ENCODE measurements around the gene PLCH1.

The PLCH1 gene

DNA sequence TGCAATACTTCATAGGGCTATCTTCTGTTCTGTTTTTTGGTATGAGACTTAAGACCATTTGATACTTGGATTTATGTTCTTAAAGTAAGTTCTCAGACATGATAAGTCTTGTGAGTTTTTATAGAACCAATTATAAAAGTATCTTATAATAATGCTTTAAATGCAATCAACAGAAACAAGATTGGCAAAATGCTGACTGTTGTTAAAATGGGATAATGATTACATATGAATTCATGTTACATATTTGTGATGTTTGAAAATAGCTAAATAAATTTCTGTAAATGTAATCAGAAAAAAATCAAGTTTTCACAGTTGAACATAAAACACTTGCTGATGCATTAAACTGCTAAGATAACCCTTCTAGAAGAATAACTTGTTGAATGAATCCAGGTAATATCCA, 148.3 kb downstream of the PLCH1 start:
- TF ChIP-seq, protein P1, sequence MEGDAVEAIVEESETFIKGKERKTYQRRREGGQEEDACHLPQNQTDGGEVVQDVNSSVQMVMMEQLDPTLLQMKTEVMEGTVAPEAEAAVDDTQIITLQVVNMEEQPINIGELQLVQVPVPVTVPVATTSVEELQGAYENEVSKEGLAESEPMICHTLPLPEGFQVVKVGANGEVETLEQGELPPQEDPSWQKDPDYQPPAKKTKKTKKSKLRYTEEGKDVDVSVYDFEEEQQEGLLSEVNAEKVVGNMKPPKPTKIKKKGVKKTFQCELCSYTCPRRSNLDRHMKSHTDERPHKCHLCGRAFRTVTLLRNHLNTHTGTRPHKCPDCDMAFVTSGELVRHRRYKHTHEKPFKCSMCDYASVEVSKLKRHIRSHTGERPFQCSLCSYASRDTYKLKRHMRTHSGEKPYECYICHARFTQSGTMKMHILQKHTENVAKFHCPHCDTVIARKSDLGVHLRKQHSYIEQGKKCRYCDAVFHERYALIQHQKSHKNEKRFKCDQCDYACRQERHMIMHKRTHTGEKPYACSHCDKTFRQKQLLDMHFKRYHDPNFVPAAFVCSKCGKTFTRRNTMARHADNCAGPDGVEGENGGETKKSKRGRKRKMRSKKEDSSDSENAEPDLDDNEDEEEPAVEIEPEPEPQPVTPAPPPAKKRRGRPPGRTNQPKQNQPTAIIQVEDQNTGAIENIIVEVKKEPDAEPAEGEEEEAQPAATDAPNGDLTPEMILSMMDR (IDR thresholded peaks at IDR 0.05; ENCODE audit: extremely low read depth, insufficient read depth, missing control alignments) = no peak
- in situ Hi-C loops (cut with MboI; ENCODE audit: low pct_unique_long_range_greater_than_20kb, low sequenced_read_pairs, unreplicated experiment) = no loop called here
- no peak for DNase-seq (ENCODE audit: low spot score)

DNA sequence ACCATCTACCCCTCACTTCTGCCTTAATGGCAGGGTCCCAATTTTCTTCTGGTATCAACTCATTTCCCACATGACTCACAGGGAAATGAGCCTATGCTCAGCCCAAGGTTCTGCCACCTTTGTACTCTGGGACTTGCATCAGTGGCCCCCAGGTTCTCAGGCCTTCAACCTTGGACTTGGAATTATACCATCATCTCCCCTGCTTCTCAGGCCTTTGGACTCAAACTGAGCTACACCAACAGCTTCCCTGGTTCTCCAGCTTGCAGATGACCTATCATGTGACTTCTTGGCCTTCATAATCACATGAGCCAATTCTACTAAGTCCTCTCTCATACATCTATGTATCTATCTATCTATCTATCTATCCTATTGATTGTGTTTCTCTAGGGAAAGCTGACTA, 149.5 kb downstream of the PLCH1 start:
- DNase-seq (ENCODE audit: low spot score) = no peak
- in situ Hi-C loops (cut with MboI; ENCODE audit: low pct_unique_long_range_greater_than_20kb, low sequenced_read_pairs, unreplicated experiment) = no loop called here
- TF ChIP-seq, protein P1 (IDR thresholded peaks at IDR 0.05; ENCODE audit: extremely low read depth, insufficient read depth, missing control alignments) = no peak

DNA sequence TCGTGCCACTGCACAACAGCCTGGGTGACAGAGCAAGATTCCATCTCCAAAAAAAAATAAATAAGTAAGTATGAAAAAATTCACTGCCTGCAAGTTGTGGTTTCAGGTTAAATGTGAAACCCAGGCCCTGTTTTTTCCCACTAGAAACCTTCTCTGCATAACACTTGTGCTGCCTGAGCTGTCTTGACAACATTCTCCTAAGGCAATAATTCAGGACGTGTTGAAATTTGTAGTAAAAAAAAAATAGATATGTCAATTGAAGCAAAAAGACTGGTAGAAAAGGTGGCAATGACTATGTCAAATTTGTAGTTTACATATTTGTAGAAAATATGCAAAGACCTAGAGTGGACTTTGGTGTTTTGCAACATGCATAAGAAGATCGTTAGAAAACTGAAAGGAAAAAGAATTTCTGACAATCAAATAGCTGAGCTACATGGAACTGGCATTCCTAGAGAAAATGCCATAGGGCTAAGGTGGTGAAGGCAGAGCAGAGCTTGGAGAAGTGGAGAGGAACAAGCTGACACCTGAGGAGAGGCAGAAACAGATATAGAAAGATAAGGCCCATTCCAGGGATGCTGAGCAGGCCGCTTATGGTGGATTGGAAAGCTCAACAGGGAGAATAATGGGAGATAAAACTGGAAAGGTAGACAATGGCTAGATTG, 150.2 kb downstream of the PLCH1 start:
- DNase-seq (ENCODE audit: low spot score) = no peak
- TF ChIP-seq, protein P1 (IDR thresholded peaks at IDR 0.05; ENCODE audit: extremely low read depth, insufficient read depth, missing control alignments) = no peak
- in situ Hi-C loops (cut with MboI; ENCODE audit: low pct_unique_long_range_greater_than_20kb, low sequenced_read_pairs, unreplicated experiment) = no loop called here

DNA sequence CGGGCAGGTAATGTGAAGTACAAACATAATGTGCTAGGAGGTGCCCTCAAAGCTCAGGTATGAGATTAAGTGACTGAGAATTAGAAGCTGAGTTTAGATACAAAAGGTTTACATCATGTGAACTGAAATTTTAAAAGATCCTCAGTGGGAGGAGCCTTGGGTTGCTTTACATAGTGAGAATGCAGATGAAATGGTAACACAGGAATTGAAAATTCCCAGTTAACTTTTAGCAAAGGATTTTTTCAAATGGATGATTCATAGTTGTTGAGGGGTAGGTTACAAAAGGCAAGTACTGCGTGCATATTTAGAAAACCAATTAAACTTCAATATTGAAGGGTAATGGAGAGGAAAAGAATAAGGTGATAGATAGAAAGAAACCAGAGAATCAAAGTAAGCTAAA, 157.3 kb downstream of the PLCH1 start:
- in situ Hi-C loops (cut with MboI; ENCODE audit: low pct_unique_long_range_greater_than_20kb, low sequenced_read_pairs, unreplicated experiment) = no loop called here
- TF ChIP-seq, protein P1 (IDR thresholded peaks at IDR 0.05; ENCODE audit: extremely low read depth, insufficient read depth, missing control alignments) = no peak
- no peak for DNase-seq (ENCODE audit: low spot score)

DNA sequence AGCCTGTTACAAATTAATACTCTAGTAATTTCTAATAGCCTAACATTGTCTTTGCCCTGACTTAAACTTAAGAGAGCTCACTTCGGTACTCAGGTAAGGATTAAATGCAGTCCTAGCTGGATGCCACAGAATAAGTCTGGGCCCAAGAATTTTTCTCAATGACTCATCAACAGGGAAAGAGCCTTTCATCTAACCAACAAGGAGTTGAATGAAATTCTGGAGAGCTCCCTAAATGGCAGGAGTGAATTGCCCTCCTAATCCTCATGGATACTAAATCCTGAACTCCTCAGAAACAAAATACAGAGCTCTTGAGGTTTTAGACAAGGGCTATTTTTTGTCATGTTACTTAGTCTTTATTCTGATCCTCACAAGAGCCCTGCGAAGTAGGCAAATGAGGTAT, 159.5 kb downstream of the PLCH1 start:
- DNase-seq (ENCODE audit: low spot score) = no peak
- in situ Hi-C loops (cut with MboI; ENCODE audit: low pct_unique_long_range_greater_than_20kb, low sequenced_read_pairs, unreplicated experiment) = no loop called here
- TF ChIP-seq, protein P1 (IDR thresholded peaks at IDR 0.05; ENCODE audit: extremely low read depth, insufficient read depth, missing control alignments) = no peak

DNA sequence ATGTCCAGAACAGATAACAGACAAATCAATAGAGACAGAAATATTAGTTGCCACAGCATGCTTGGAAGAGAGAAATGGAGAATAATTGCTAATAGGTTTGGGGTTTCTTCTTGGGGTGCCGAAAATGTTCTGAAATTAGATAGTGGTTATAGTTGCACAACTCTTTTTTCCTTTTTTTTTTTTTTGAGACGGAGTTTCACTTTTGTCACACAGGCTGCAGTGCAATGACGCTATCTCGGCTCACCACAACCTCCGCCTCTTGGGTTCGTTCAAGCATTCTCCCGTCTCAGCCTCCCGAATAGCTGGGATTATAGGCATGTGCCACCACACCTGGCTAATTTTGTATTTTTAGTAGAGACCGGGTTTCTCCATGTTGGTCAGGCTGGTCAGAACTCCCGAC, 163.3 kb downstream of the PLCH1 start:
- TF ChIP-seq, protein P1 (IDR thresholded peaks at IDR 0.05; ENCODE audit: extremely low read depth, insufficient read depth, missing control alignments) = no peak
- in situ Hi-C loops (cut with MboI; ENCODE audit: low pct_unique_long_range_greater_than_20kb, low sequenced_read_pairs, unreplicated experiment) = no loop called here
- DNase-seq (ENCODE audit: low spot score) = no peak

Data from GM13977 (cell line).